K562 (cell line): Measurements from ENCODE around the gene FBXW7. TPM values are rescaled to one million over a fixed set of nuclear protein-coding genes. Genes with fewer than 3 reads are reported as not detected.

Experiments used
- ATAC-seq: fragments of 200-7000 bp; cut with Tn5 transposase; 3 replicates; pipeline ENCODE4 v1.9.1; 2020; ENCODE audit warnings: moderate library complexity
- BruUV-seq: library from RNA; stranded (reverse); fragments of 400-500 nt; replicated peaks from 2 replicates; lab custom pipeline; 2021; lab: Mats Ljungman, UMichigan
- CTCF ChIA-PET: fragments of 300-600 bp; formaldehyde crosslinking; extraction: SDS; loops from one replicate; lab custom pipeline; 2021; ENCODE audit warnings: low intra/inter-chr PET ratio; lab: Yijun Ruan, JAX
- POLR2A ChIA-PET: fragments of 300-600, 350-650 bp; sonication (Branson Sonifier 250); formaldehyde crosslinking; extraction: SDS; loops from one replicate; lab custom pipeline; 2021; ENCODE audit warnings: antibody characterized with exemption, inconsistent platforms; lab: Yijun Ruan, JAX
- DNase-seq, 4 experiments: peaks; one replicate each; pipeline versions ENCODE4 v3.0.0 to v3.0.0-alpha.2; 2011 to 2018; ENCODE audit warnings: low spot score in 3 of 4, mixed read lengths in 3 of 4; ENCODE audit errors: extremely low read depth in 1 of 4
- FAIRE-seq: peaks from 2 replicates; lab custom pipeline; 2011; peaks lifted over from hg19 to GRCh38; lab: Jason Lieb, UNC
- H2AFZ ChIP-seq: 2 replicates; pipeline ENCODE4 v1.6.0; 2011; ENCODE audit warnings: low read depth, low read length, control low read depth, inconsistent platforms
- H3K27ac ChIP-seq: fragments of 200-600 bp; 3 replicates; pipeline ENCODE4 v1.8.0; 2011; ENCODE audit warnings: low read depth, mild to moderate bottlenecking, control low read depth, inconsistent platforms, low read length, moderate library complexity, mixed read lengths; ENCODE audit errors: extremely low read depth
- H3K27me3 ChIP-seq, 2 experiments: fragments of 300-600 bp in 1 of 2; 2 replicates in 1 of 2; 3 replicates in 1 of 2; pipeline versions ENCODE4 v1.6.0 to v1.8.0; 2011; ENCODE audit warnings: inconsistent platforms in 2 of 2, low read length in 2 of 2, mild to moderate bottlenecking in 1 of 2, mixed read lengths in 1 of 2, moderate library complexity in 1 of 2; ENCODE audit not compliant: control insufficient read depth in 2 of 2, insufficient read depth in 2 of 2
- H3K36me3 ChIP-seq: fragments of 300-600 bp; 3 replicates; pipeline ENCODE4 v1.8.0; 2011; ENCODE audit warnings: mild to moderate bottlenecking, low read length, inconsistent platforms; ENCODE audit not compliant: control insufficient read depth, insufficient read depth
- H3K4me1 ChIP-seq, 2 experiments: fragments of 200-600 bp in 1 of 2; replicated peaks in 1 of 2; 2 replicates in 1 of 2; 3 replicates in 1 of 2; pipeline versions ENCODE4 v1.5.1 to v1.8.0; 2011; ENCODE audit warnings: inconsistent platforms in 2 of 2, low read length in 2 of 2, mild to moderate bottlenecking in 1 of 2, mixed read lengths in 1 of 2, moderate library complexity in 1 of 2; ENCODE audit not compliant: control insufficient read depth in 2 of 2, insufficient read depth in 2 of 2
- H3K4me2 ChIP-seq: 2 replicates; pipeline ENCODE4 v1.6.1; 2011; ENCODE audit warnings: low read length, control low read depth, inconsistent platforms, mixed read lengths; ENCODE audit not compliant: insufficient read depth
- H3K4me3 ChIP-seq: fragments of 200-600 bp; sonication (generic), shearing (Covaris generic); 2 replicates; pipeline ENCODE4 v1.5.1; 2016; ENCODE audit warnings: control low read depth, inconsistent platforms
- H3K79me2 ChIP-seq: fragments of 200-600 bp; 3 replicates; pipeline ENCODE4 v1.8.0; 2011; ENCODE audit warnings: low read length, inconsistent platforms; ENCODE audit not compliant: control insufficient read depth, insufficient read depth
- H3K9ac ChIP-seq, 2 experiments: 2 replicates each; pipeline versions ENCODE4 v1.6.0 to v1.6.1; 2011; ENCODE audit warnings: low read depth in 2 of 2, low read length in 2 of 2, control low read depth in 1 of 2, inconsistent platforms in 1 of 2, mild to moderate bottlenecking in 1 of 2, mixed read lengths in 1 of 2; ENCODE audit not compliant: insufficient read depth in 1 of 2
- H3K9me1 ChIP-seq: one replicate; pipeline ENCODE4 v1.6.0; 2011; ENCODE audit warnings: inconsistent platforms, mild to moderate bottlenecking, low read length, moderate library complexity; ENCODE audit not compliant: control insufficient read depth, insufficient read depth
- H3K9me3 ChIP-seq: replicated peaks from 2 replicates; pipeline ENCODE4 v1.5.1; 2011; ENCODE audit warnings: low read depth, low read length, inconsistent platforms; ENCODE audit not compliant: control insufficient read depth, insufficient read depth
- H4K20me1 ChIP-seq: replicated peaks from 2 replicates; pipeline ENCODE4 v1.6.1; 2011; ENCODE audit warnings: low read length, inconsistent platforms, mixed read lengths; ENCODE audit not compliant: control insufficient read depth, insufficient read depth
- CHD1 ChIP-seq: fragments of 200-600 bp; sonication (generic); IDR thresholded peaks from one replicate; pipeline ENCODE4 v1.6.1; 2012; ENCODE audit warnings: mild to moderate bottlenecking, moderate library complexity, low read length, inconsistent platforms
- FUS ChIP-seq: fragments of 200-400 bp; formaldehyde crosslinking; optimal IDR thresholded peaks from 2 replicates; pipeline ENCODE3; 2017; ENCODE audit warnings: low read depth, low read length
- HDAC6 ChIP-seq: IDR thresholded peaks from 2 replicates; pipeline ENCODE4 v1.6.1; 2012; ENCODE audit warnings: low read depth, mild to moderate bottlenecking, control low read depth, inconsistent platforms, low read length, moderate library complexity
- MEIS2 ChIP-seq: fragments of 450-650 bp; IDR thresholded peaks from 2 replicates; pipeline ENCODE4 v1.6.1; 2014; ENCODE audit warnings: mild to moderate bottlenecking; ENCODE audit not compliant: partially characterized antibody
- NFRKB ChIP-seq: fragments of 450-650 bp; IDR thresholded peaks from 2 replicates; pipeline ENCODE4 v1.6.1; 2016; ENCODE audit warnings: low read depth
- NRF1 ChIP-seq, 2 experiments: fragments of 450-650 bp; IDR thresholded peaks in 1 of 2; conservative IDR thresholded peaks in 1 of 2; 2 replicates each; pipeline ENCODE4 v1.6.1; 2014; ENCODE audit warnings: mild to moderate bottlenecking in 2 of 2
- XRCC4 ChIP-seq: IDR thresholded peaks from one replicate; pipeline ENCODE4 v1.6.1; 2011; ENCODE audit not compliant: insufficient read depth, insufficient read length; ENCODE audit errors: extremely low read depth
- ZNF24 ChIP-seq: fragments of 450-650 bp; IDR thresholded peaks from 2 replicates; pipeline ENCODE4 v1.6.1; 2016
- WGBS: fragments of 100-300 bp; shearing (Covaris generic); methylation state at CpG from one replicate; pipeline ENCODE4 v1.1.6; 2016; ENCODE audit warnings: low coverage, mixed read lengths; ENCODE audit not compliant: insufficient coverage; ENCODE audit errors: missing lambda C conversion rate; 5-methylcytosine and 5-hydroxymethylcytosine counted together
- in situ Hi-C: fragments of 300-500 bp; cut with MboI; formaldehyde crosslinking; loops from 4 replicates; pipeline ENCODE4 v1.15.0; 2018; ENCODE audit warnings: inconsistent platforms, mixed read lengths
- intact Hi-C: fragments of 100-400 bp; cut with micrococcal nuclease; formaldehyde crosslinking; loops from 2 replicates; pipeline ENCODE4 v1.14.2; 2022
- polyA plus RNA-seq, 8 experiments: library from polyadenylated mRNA; depleted of rRNA in 4 of 8; stranded (reverse) in 5 of 8; unstranded in 3 of 8; fragments of >200 nt; fragmentation: Nextera tagmentation in 2 of 8; fragmentation: Illumina TruSeq in 1 of 8; extraction: Ambion mirVana in 2 of 8; extraction: Trizol in 1 of 8; gene quantifications; 2 replicates each; pipeline versions ENCODE4 v1.2.1 to v1.2.3, GENCODE V29; 2011 to 2014; ENCODE audit warnings: inconsistent platforms in 1 of 8, missing spikeins in 1 of 8
- total RNA-seq, 7 experiments: library from RNA; depleted of rRNA in 6 of 7; stranded (reverse); fragments of >200 nt in 6 of 7; fragmentation: Illumina TruSeq in 2 of 7; extraction: Trizol in 2 of 7; gene quantifications; 2 replicates each; pipeline versions ENCODE4 v1.2.1 to v1.2.3, GENCODE V29; 2011 to 2021; ENCODE audit warnings: low replicate concordance in 1 of 7
- TF ChIP-seq, protein P1 (sequence below): sonication (generic); formaldehyde crosslinking; IDR thresholded peaks from 2 replicates; pipeline ENCODE4 v1.8.0; 2022; ENCODE audit warnings: mild to moderate bottlenecking, low read depth, missing genetic modification reagents
- TF ChIP-seq, protein P2 (sequence below): fragments of 250-450 bp; sonication (Bioruptor Pico); IDR thresholded peaks from 2 replicates; pipeline ENCODE4 v1.4.0; 2020; ENCODE audit warnings: mild to moderate bottlenecking

The FBXW7 gene
- total and polyA plus RNA-seq, 9 of the 15 experiments (the other 6 are each of a cell fraction or from before 2014, with no cell fraction given), result 6.8 to 44.2 (median 16.4) TPM

DNA sequence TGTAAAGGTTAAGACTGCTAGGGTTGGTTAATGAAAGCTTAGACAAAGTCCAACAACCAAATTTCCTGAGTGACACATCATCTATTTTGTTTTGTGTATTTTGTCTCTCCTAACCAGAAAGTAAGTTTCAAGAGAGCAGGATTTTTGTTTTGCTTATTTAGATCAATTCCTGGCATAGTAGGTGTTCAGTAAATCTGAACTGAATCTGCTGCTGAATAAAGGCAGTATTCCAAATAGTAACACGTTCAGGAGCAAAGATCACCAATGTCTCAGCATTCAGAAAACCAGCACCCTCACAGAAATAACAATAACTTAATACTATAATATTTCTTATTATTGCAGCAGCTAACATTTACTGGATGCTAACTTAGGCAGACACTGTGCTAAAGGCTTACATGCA is 12.2 kb downstream of the FBXW7 start:
- H3K27me3 ChIP-seq, result no peaks in the 10 kb centered on the region
- no TSS peak for BruUV-seq
- intact Hi-C loops (no loop called here), in situ Hi-C loops (no loop called here)
- no peak overlapping the region for H3K9ac ChIP-seq
- H4K20me1 ChIP-seq, result 0 out of 2 replicates have a peak, but pooled peaks cover 3% of the 10 kb centered on the region
- H3K4me2 ChIP-seq, result no peak overlapping the region
- POLR2A ChIA-PET, result interaction anchor here (2.0 to 2.5 kb wide), 2 partner anchors 8 to 12 kb away, joined by 8 to 10 read pairs; partner anchors contain the start of gene FBXW7
- no peak for ATAC-seq
- H3K36me3 ChIP-seq, result no peaks in the 10 kb centered on the region
- no peaks in the 10 kb centered on the region for H3K9me3 ChIP-seq
- no peak for TF ChIP-seq MEIS2
- no peak for TF ChIP-seq NFRKB
- no peak for TF ChIP-seq FUS
- TF ChIP-seq CHD1, result no peak
- TF ChIP-seq ZNF24, result no peak
- TF ChIP-seq, protein P1, sequence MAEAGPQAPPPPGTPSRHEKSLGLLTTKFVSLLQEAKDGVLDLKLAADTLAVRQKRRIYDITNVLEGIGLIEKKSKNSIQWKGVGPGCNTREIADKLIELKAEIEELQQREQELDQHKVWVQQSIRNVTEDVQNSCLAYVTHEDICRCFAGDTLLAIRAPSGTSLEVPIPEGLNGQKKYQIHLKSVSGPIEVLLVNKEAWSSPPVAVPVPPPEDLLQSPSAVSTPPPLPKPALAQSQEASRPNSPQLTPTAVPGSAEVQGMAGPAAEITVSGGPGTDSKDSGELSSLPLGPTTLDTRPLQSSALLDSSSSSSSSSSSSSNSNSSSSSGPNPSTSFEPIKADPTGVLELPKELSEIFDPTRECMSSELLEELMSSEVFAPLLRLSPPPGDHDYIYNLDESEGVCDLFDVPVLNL (CRISPR knock-in tag), result no peak
- no peak for TF ChIP-seq NRF1 (conservative IDR thresholded peaks at IDR 0.05 in 1 of 2, IDR thresholded peaks at IDR 0.05 in 1 of 2)
- TF ChIP-seq, protein P2, sequence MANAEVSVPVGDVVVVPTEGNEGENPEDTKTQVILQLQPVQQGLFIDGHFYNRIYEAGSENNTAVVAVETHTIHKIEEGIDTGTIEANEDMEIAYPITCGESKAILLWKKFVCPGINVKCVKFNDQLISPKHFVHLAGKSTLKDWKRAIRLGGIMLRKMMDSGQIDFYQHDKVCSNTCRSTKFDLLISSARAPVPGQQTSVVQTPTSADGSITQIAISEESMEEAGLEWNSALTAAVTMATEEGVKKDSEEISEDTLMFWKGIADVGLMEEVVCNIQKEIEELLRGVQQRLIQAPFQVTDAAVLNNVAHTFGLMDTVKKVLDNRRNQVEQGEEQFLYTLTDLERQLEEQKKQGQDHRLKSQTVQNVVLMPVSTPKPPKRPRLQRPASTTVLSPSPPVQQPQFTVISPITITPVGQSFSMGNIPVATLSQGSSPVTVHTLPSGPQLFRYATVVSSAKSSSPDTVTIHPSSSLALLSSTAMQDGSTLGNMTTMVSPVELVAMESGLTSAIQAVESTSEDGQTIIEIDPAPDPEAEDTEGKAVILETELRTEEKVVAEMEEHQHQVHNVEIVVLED (CRISPR knock-in tag), result no peak
- no peak for TF ChIP-seq HDAC6
- TF ChIP-seq XRCC4, result no peak
- TF ChIP-seq, all 486 proteins: peak for 0
- peaks cover 0 to 32% of the 10 kb centered on the region in 2 experiments; a peak in 4 of 5 replicates for H3K4me1 ChIP-seq
- CTCF ChIA-PET, result no interaction called here
- no peak overlapping the region for H3K27ac ChIP-seq
- H3K4me3 ChIP-seq, result no peak overlapping the region
- no peaks in the 10 kb centered on the region for H3K9me1 ChIP-seq
- DNase-seq (no peak), FAIRE-seq (no peak)
- peaks cover 83% of the 10 kb centered on the region for H3K79me2 ChIP-seq
- no peak overlapping the region for H2AFZ ChIP-seq
- WGBS, result 21% methylated on average over 1 of the region's 1 CpG
